HepG2 (cell line): Measurements from ENCODE around the gene TP53. TPM values are rescaled to one million over a fixed set of nuclear protein-coding genes. Genes with fewer than 3 reads are reported as not detected.
A peak's percentile ranks its signal among the peaks of the same experiment; 100 is the strongest.

Experiments
- DZIP1 ChIP-seq: sonication (generic); formaldehyde crosslinking; IDR thresholded peaks from 2 replicates; pipeline ENCODE4 v1.5.0; 2020; ENCODE audit warnings: mild to moderate bottlenecking, missing genetic modification reagents
- MAFK ChIP-seq, 2 experiments: IDR thresholded peaks in 1 of 2; conservative IDR thresholded peaks in 1 of 2; 2 replicates each; pipeline ENCODE4 v1.6.1; 2011; ENCODE audit warnings: improper control_type of control experiment in 2 of 2, low read length in 2 of 2
- NONO ChIP-seq, 2 experiments: fragments of 450-650 bp in 1 of 2; sonication (generic) in 1 of 2; formaldehyde crosslinking in 1 of 2; IDR thresholded peaks in 1 of 2; conservative IDR thresholded peaks in 1 of 2; 2 replicates each; pipeline versions ENCODE4 v1.6.1 to v1.8.0; 2017 to 2022; ENCODE audit warnings: mild to moderate bottlenecking in 1 of 2, missing genetic modification reagents in 1 of 2, moderate library complexity in 1 of 2
- NR1H2 ChIP-seq: sonication (generic); formaldehyde crosslinking; IDR thresholded peaks from 2 replicates; pipeline ENCODE4 v1.8.1; 2022; ENCODE audit warnings: low read depth, missing genetic modification reagents, borderline replicate concordance
- SIX1 ChIP-seq: sonication (generic); formaldehyde crosslinking; IDR thresholded peaks from 2 replicates; pipeline ENCODE4 v1.4.0; 2020; ENCODE audit warnings: missing genetic modification reagents, borderline replicate concordance
- TSC22D2 ChIP-seq: sonication (generic); formaldehyde crosslinking; IDR thresholded peaks from 2 replicates; pipeline ENCODE4 v1.5.1; 2020; ENCODE audit warnings: missing genetic modification reagents, mild to moderate bottlenecking, borderline replicate concordance
- ZBTB43 ChIP-seq: sonication (generic); formaldehyde crosslinking; conservative IDR thresholded peaks from 2 replicates; pipeline ENCODE4 v1.4.0; 2020; ENCODE audit warnings: missing genetic modification reagents
- ZNF33B ChIP-seq: sonication (generic); formaldehyde crosslinking; IDR thresholded peaks from 2 replicates; pipeline ENCODE4 v1.5.1; 2020; ENCODE audit warnings: mild to moderate bottlenecking, missing genetic modification reagents
- ZNF441 ChIP-seq: sonication (generic); formaldehyde crosslinking; IDR thresholded peaks from 2 replicates; pipeline ENCODE4 v1.7.0; 2021; ENCODE audit warnings: missing genetic modification reagents, borderline replicate concordance
- polyA plus RNA-seq, 8 experiments: library from polyadenylated mRNA; depleted of rRNA in 3 of 8; stranded (reverse) in 7 of 8; unstranded in 1 of 8; fragments of >200 nt; fragmentation: Illumina TruSeq in 4 of 8; extraction: Trizol in 4 of 8; gene quantifications; 2 replicates each; pipeline versions ENCODE4 v1.2.1 to v1.2.3, GENCODE V29; 2011 to 2016; ENCODE audit warnings: low read depth in 4 of 8, missing spikeins in 1 of 8, mixed read lengths in 1 of 8; ENCODE audit not compliant: insufficient read depth in 1 of 8
- total RNA-seq, 5 experiments: library from RNA; depleted of rRNA; stranded (reverse); fragments of >200 nt; fragmentation: Illumina TruSeq; extraction: Trizol; gene quantifications; 2 replicates each; pipeline ENCODE4 v1.2.3, GENCODE V29; 2016; ENCODE audit warnings: low read depth in 1 of 5

The TP53 gene
- total and polyA plus RNA-seq, 2 of the 13 experiments (the other 11 are each of a cell fraction or from before 2014, with no cell fraction given), result 17.1 to 29.9 TPM

- TF ChIP-seq SIX1 (CRISPR knock-in tag), result peak; percentile 20; the same call in 1 of the 2 replicates
- 0 out of 2 replicates have a peak, but pooled peaks have one; percentile 42 for TF ChIP-seq ZNF441 (CRISPR knock-in tag)
- peak; percentile 66; the same call in 1 of the 2 replicates for TF ChIP-seq TSC22D2 (CRISPR knock-in tag)
- TF ChIP-seq ZBTB43, result 0 out of 2 replicates have a peak, but pooled peaks have one; percentile 23
- TF ChIP-seq MAFK (conservative IDR thresholded peaks at IDR 0.05 in 1 of 2, IDR thresholded peaks at IDR 0.05 in 1 of 2; ENCODE audit: low read length in 2 of 2), result no peak
- TF ChIP-seq DZIP1, result no peak
- TF ChIP-seq NR1H2 (CRISPR knock-in tag), result peak; percentile 22; the same call in 1 of the 2 replicates
- no peak for TF ChIP-seq ZNF33B (CRISPR knock-in tag)
- TF ChIP-seq NONO (IDR thresholded peaks at IDR 0.05), result no peak
- TF ChIP-seq NONO (CRISPR knock-in tag; conservative IDR thresholded peaks at IDR 0.05), result peak; percentile 67
Observed at GRCh38 chr17:7687072-7687907, at the start of gene TP53 (continued).
